CD1c-positive myeloid dendritic cell (primary cell): ENCODE results near the gene GRIP2.

Experiments
- DNase-seq: peaks from one replicate; pipeline ENCODE4 v3.0.0-alpha.2; 2016; ENCODE audit errors: extremely low spot score

GRIP2 gene

DNA sequence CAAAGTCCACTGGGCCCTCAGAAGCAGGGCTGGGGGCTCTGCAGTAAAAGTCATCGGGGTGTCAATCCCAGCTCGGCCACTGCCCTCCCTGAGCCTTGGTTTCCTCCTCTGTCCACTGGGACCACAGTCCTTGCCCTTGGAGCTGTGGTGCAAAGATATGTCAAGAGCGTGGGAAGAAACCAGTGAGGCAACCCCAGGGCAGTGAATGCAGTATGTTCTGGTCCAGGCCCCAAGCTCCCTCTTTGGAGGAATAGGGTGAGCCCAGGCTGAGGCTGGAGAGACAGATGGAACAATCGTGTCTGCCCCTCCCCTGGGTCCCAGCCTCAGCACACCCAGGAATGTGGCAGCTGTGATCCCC is 779 bp downstream of the GRIP2 start:
- DNase-seq: no peak

DNA sequence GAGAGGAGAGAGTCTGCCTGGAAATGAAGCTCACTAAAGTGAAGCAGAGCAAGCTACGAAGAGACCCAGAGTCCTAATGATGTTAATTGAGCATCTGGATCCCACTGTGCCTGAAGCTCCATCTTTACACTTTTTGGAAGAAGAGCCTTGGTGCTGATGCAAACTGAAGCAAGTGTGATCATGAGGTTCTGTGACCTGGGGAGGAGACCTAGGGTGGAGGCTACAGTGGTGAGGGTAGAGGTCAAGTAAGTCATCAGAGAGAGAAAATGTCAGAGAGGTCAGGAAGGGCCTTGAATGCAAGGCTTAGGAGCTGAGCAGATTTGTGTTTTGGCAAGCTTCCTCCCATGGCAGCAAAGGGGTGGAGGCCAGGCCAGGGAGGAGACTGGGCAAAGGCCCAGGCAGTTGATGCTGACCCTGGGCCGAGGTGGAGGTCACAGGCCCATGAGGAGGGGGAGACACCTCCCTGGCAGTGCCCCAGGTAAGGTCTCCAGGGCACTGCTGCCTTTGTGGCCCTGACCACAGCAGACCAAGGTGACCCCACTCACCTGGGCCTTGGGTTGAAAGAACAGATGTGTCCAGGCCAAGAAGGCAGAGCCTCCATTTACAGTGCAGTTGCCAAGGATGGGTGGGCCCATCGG is 1.6 kb downstream of the GRIP2 start:
- no peak for DNase-seq

DNA sequence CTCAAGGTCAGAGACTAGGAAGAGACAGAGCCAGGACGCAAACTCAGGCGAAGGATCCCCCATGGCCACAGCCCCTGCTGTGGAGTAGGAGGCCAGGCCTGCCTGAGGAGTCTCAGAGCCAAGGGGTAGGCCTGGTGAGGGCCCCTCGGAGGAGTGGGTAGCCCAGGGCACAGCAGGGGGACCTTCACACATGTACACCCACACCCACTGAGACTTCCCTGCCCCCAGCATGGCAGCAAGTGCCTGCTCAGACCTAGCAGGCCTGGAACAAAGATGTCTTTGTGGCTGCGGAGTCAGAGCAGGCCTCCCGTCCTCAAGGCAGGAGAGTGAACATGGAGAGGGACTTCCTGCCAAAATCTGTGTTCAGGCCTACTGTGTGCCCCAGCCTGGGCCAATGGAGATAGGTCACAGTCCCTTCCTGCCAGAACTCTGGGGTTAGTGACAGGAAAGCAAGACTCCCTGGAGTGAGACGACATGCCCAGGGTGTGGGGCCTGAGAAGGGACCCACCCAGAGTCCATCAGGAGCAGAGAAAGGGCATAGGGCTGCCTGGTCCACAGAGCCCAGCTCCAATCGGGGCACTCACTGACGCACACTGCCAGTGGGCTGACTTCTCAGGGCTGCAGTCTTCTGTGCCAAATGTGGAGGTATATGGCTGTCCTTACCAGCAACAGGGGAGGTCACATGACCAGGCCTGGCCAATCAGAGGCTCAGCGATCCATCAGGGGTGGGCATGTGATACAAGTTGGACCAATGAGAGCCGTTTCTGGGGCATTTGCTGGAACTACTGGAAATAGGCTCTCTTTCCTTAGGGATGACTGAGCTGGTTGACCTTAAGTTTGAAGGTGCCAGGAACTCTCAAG is 2.3 kb downstream of the GRIP2 start:
- no peak for DNase-seq

DNA sequence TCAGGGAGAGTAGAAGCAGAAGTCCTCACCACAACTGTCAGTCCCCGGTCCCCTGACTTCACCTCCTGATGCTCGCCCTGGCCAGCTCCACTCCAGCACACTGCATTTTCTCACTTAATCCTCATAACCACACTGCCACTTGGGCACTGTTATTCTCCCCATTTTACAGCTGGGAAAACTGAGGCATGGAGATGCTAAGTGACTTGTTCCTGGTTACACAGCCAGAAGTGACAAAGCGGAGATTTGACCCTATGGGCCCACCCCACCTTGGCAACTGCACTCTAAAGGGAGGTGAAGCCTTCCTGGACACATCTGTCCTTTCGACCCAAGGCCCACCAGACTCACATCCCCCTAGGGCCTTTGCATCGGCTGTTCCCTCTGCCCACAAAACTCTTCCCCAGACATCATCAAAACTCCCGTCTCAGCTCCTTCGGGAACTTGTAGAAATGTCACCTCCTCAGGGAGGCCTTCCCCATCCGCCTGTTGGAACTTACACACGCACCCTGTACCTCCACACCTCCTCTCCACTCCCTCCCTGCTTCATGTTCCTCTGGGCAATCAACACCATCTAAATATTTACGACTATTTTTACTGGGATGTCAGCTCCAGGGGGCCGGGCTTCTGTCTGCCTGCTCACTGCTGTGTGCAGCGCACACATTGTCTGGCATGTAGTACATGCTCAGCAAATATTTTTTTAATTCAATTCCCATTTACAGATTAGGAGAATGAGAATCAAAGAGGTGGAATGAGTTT is 3.1 kb downstream of the GRIP2 start:
- no peak for DNase-seq

DNA sequence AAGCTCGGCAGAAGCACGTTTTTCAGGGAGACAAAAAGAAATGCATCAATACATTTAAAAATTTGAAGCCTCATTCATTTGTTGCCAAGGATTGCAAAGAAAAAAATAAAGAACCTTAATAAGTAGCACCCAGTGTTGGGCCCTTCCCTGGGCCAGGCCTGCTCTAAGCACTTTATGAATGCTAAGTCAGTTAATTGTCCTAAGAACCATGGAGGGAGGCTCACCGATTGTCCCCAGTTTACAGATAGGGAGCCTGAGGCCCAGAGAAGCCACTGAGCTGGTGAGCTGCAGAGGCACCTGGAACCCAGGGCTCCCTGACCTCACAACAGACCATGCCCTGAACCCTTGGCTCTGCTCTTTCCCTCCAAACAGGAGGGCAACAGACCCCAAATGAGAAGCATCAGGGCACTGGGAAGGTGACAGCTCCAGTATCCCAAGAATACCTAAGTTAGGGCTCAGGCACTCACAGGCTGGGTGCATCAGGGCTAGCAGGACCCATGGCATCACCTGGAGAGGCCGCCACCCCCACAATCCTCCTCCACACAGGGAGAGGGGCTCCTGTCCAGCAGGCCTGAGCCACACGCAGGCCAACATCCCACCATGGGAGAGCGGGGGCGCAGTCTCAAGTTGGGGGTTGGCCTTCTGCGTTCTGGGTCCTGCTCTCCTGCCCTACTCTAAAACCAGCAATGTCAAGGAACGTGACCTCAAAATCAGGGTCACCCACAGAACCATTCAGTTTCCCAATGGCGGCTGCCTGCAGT is 3.9 kb downstream of the GRIP2 start:
- DNase-seq: no peak

DNA sequence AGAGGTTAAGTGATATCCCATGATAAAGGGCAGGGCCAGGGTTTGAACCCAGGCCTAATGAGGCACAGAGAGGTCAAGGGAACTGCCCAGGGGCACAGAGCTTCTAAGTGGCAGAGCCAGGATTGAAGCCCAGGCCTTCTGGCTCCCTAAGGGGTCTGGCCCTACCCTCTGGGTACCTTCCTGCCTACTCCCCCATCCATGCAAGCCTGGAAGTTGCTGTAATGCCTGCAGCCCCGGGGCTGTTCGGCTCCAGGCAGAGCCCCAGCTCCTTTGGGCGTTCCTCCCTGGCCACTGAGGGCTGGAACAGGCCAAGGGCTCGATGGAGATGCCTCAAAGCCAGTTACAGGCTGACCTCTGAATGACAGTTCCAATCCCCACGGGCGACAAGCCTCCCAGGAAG is 4.5 kb downstream of the GRIP2 start:
- no peak for DNase-seq

DNA sequence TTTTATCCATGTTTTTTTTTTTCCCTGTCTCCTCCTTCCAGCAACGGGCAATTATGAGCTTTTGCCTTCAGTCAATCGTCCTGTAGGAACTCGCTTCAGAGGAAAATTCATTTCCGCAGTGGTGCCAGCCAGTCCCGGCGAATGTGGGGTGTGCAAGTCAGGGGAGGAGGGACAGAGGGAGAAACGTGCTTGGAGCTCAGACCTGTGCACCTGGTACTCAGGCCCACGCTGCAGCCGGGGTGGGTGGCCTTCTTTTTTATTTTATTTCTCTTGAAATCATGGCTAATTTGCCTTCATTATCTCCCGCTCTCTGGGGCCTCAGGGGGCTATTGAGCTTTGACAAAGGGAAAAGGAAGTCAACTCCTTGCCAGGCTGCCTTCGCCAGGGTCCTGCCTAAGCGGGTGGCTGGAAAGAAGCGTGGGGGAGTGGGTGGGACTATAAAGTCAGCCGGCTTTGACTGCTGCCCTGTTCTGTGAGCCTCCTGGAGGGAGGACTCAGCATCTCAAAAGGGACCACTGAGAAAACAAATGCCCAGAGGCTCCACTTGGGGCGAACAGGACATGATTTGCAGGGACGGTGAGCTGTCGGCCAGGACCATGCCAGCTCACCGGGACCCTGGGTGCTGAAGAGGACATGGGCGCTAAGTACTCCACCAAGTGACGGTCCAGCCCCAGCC is 5.5 kb downstream of the GRIP2 start:
- no peak for DNase-seq

DNA sequence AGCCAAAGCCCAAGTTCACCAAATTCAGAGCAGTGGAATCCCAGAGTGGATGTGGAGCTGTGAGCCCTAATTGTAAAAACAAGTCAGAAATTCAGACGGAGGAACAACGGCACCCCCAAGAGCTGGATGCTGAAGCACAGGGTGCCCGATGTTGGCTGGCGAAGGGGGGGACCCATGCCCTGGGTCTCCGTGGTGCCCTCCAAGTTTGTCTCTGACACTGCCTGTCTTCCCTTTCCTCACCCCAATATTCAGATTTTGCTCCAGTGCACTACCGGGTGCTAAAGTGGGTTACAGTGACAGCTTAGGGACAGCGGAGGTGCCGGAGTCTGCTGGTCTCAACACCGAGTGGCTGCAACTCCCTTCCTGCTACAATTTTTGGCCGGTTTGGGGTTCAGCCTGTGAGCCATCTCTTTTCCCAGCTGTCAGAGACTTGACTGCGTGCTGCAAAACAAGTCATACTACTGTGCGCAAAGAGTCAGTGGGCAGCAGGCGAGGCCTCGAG is 6.6 kb downstream of the GRIP2 start:
- DNase-seq: no peak

DNA sequence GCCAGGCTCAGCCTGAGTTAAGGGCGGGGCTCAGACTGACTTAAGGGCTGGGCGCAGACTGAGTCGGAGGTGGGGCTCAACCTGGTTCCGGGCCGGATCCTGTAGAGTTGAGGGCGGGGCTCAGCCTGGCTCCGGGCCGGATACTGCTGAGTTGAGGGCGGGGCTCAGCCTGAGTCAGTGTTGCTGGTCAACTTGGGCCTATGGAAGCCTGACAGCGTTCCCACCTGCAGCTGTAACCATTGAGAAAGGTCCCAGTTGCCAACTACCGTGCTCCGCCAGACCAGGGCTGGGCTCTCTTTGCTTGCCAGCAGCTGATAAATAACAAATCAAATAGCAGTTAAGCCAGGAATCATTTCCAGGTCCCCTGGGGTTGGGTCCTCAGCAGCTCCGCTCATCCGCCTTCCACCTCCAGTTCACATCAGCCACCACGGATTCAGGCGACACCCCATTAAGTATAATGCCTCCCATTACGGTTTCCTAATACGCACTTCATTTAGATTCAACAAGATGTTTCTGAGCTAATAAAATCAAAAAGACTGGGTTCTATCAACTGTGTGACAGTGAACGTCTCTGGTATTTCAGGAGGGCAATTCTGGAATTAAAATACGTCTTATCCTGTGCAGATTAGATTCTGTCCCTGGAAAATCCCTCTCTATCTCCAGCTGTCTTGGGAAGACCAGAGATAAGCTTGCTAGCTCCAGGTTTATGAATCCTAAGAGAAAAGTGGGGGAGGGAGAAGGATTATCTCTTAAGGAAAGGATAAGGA is 7.3 kb downstream of the GRIP2 start:
- DNase-seq: no peak

DNA sequence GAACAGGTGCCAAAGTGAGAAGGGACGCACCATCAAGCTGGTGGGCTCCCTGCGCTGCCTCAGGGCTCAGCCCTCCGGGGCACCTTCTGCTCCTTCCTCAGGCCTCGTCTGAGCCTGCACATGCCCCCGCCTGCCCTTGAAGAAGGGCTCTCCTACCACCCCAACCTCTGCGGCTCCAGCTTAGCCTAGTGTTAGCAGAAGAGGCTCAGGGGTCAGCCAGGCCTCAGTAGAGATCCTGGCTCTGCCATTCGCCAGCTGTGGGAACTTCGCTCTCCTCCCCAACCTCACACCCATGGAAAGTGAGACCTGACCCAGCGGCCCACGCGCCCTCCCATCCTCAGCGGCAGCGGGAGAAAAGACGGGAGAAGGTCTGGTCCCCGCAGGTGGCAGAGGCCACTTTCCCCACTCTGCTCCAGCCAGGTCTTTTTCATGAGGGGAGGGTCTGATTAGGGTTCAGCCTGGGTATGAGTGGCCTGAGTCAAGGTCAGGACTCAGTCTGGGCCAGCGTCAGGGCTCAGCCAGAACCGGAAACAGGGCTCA is 8.2 kb downstream of the GRIP2 start:
- DNase-seq: no peak

DNA sequence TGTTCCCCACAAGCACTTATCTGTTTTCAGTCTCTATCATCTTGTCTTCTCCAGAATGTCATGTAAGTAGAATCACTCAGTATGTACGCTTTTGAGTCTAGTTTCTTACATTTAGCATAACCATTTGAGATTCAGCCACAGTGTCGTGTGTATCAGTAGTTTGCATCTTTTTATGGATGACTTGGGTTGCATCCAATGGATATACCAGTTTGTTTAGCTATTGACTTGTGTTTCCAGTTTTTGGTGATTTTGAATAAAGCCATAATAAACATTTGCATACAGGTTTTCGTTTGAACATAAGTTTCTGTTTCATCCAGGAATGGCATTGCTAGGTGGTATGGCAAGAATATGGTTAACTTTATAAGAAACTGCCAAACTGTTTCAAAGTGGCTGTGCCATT is 12.1 kb downstream of the GRIP2 start:
- no peak for DNase-seq

DNA sequence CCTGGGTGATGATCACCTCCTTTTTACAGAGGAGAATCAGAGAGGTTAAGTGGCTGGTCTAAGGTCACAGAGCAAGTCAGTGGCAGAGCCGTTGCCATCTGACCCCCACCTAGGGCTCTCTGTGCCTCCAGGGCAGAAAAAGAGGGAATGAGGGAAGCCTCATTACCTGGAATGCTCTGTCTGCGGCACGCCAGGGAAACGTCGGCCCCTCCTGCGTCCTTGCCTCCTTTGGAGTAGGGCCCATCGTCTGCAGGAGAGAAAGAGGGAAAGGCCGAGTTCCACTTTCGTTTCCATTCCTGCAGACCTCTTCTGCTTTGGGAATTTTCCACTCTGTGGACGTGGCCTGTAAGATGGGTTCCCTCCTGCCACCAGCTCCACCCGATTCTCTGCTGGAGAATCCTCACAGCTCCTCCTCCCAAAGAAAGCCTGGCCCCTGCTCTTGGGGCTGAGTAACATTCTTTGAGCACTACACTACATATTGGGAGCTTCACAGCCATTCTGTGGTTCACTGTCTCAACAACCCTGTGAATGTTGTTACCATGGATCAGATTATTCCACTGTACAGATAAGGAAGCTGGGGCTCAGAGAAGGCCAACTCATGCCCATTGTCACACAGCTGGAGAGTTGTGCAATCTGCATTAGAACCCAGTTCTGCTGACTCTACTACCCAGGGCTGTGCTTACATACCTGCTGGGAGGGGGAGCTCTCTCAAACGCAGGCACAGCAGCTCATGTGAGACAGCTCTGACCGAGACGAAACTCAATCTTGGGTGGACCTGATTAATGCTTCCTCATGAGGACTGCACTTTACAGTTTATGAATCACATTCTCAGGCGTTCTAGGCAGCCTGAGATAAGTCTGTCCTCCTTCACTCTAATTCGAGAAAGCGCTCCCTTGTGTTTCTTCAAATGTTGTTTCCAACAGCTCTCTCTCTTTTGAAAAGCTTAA is 14.2 kb downstream of the GRIP2 start:
- no peak for DNase-seq

DNA sequence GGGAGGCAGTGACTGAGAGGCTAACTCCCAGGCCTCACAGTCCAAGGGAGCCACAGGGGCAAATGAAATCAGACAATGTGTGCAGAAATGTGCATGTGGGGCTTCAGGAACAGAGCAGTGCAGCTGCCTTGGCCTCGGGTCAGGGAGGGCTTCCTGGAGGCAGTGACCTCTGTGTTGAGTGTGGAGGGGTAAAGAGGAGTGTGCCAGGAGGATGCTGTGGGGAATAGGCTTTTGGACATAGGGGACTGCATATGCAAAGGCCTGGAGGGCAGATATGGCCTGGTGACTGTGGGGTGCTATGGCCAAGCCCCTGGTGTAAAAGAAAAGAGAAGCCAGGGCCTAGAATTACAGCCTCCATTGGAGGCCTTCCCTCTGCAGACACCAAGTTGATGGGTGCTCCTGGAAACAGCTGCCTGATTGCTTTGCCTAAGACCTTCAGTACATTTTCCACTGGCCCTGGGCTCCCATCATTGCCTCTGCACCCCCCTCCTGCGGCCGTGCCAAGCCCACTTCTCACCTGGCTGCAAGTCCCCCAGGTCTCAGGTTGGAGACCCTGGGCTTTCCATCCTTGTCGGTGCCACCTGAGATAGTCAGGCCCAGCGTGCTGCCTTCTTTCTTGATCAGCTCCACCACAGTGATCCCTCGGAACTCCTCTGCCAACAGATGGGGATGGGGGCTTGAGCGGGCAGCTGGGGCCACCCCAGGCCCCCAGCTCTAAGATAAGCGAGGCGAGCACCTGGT is 15.1 kb downstream of the GRIP2 start:
- no peak for DNase-seq

DNA sequence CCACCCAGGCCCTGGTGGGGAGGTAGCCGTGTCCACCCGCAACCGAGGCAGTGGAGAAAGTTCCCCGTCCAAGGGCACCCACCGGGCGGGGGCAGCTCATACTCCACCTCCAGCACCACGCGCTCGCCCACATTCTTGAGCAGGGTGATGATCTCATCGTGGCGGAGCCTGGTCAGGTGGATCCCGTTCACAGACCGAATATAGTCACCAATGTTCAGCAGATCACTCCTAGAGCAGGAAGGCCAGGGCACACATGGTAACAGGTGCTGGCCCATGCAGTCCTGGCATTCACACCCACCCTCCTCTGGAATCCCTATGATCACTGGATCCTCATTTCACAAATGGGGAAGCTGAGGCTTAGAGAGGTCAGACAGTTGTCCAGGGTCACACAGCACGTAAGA is 15.8 kb downstream of the GRIP2 start:
- no peak for DNase-seq

DNA sequence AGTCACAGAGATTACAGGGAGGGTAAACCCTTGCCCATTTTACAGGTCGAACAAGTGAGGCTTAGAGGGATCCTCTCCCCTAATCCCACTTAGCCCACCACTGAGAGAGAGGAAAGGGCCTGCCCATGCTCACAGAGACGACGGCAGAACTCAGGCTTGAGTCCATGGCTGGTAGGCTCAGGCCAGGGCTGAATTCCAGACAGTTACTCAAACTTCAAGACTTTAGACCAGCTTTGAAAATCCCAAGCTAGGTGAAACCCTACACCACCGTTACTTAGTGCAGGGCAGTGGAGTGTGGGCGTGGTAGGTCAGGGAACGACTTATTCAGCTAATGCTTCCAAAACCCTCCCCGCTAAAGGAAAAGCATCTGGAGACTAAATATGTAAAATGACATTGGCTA is 16.4 kb downstream of the GRIP2 start:
- DNase-seq: no peak

DNA sequence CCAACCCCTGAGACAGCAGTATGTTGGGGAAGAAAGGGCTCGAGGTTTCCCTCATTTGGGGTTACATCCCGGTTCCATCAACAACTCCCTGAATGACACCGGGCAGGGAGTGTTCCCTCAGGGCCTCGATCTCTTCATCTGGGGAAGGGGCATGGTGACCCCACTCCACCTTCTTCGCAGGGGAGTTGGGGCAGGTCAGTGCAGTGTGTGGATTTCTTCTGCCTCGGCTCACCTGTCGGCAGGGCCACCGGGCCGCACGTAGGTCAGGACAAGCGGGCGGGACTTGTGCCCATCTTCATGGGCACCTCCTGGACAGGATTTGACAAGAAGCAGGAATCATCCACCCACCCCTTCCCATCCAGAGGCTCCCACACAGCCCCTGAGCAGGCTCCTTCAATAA is 17.4 kb downstream of the GRIP2 start:
- no peak for DNase-seq

DNA sequence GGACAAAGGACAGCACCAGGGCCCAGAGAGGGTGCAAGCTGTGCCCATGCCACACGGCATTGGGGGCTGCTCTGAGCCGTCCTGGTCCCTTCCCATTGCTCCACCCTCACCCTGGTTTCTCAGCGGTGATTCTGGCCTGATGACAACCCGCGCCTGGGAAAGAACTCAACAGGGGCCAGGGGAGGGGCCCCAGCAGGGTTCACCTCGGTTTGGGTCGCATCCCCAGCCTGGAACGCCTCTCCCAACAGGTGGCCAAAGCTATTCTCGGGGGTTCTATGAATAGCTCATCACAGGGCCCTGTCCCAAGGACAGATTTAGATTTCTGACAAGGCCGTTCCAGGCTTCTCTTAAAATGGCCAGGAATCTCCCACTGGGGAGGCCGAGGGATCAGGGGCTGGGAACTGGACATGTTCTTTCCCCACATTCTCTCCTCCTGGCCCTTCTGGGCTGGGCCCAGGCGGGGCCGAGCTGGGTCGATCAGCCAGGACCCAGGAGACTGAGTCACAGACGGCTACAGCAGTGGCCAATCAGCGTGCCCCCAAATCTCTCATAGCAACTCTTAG is 17.9 kb downstream of the GRIP2 start:
- no peak for DNase-seq

DNA sequence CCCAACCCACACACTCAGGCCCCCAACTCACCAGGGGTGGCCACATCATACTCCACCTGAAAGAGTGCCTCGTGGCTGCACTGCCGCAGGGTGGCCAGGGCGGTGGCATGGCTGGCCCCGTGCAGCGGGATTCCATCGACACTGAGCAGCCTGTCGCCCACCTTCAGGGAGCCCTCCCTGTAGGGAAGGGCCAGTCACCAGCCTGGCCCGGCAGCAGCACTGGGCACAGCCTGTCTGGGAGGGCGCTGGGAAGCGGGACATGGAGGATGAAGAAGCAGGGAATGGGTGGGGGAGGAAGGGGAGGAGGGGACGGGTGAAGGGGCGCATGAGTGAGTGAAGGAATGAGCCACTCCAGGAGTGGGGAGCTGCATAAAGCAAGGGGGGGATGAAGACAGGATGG is 18.5 kb downstream of the GRIP2 start:
- DNase-seq: no peak
